NCI-H748 (cell line): ENCODE results near the gene SYCE1L.
"Not testable (repeated sequence)": the region's sequence is repeated elsewhere in the genome, so short reads cannot be mapped to it uniquely, and the experiment has no call there.

Experiments
- DNase-seq: peaks from one replicate; lab custom pipeline; 2025; ENCODE audit not compliant: unreplicated experiment; lab: John Stamatoyannopoulos, UW

Gene SYCE1L

DNA sequence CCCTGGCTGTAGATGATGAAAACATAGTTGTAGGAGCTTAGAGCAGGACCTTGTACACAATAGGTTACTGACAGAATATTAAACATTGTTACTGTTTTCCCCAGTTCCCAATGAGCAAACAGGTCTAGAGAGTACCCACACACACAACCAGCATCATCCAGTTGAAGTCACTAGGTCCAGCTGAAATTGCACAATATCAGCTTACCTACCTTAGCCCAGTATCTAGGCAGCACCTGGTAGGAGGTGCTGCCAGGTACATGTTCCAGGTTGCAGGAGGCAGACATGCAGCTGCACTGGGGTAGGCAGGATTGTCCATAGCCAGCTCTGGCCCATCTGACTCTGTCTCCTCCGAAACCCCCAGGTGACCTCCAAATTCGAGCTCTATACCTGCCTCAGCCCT lies 1.5 kb upstream of the SYCE1L start:
- no peak for DNase-seq

DNA sequence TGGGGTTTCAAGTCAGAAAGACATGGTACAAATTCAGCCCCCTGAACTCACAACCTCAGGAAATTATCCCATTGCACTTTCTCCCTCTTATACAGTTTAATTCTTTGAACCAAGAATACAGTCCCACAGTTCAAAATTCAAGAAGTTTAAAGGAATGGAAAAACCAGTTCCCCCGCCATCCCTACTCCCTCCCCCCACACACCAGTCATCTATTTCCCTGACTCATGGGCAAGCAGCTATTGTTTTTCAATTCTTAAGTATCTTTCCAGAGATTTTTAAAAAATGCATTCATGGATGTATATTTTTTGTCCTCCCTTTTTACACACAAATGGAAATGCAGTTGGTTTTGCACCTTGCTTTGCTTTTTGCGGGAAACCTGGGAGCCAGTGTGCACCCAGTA lies 7.3 kb downstream of the SYCE1L start:
- DNase-seq: no peak

DNA sequence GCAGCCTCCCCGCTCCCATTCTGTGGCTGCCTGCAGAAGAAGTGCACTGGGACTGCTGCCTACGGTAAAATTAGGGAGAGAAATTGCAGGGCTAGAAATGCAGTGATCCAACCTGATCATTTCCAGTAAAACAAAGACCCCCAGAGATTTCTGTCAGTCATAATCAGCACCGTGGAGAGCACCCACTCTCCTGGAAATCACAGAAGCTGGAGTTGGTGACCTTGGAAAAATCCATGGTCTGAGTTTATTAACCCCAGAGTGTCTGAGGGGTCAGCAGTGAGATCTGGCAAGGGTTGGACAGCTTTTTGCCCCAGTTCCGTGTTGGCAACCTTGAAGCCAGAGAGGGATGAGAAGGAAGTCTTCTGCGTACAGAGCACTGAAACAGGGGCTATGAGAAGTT lies 7.8 kb downstream of the SYCE1L start:
- no peak for DNase-seq

DNA sequence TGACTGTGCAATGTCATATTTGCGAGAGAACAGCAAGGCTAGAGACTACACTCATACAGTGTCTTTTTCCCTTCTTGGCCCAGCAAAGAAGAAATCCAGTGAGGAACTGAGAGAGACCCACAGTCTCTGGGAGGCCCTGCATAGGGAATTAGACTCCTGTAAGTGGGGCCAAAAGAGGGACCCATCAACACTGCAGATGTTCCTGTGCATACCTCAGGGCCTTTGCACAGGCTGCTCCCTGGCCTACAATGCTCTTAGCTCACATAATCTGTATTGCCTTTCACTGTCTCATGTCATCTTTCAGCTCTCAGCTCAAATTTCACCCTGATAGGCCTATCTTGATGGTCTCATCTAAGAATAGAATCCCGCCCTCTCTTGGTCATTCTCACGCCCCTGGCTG lies 9.2 kb downstream of the SYCE1L start:
- no peak for DNase-seq

DNA sequence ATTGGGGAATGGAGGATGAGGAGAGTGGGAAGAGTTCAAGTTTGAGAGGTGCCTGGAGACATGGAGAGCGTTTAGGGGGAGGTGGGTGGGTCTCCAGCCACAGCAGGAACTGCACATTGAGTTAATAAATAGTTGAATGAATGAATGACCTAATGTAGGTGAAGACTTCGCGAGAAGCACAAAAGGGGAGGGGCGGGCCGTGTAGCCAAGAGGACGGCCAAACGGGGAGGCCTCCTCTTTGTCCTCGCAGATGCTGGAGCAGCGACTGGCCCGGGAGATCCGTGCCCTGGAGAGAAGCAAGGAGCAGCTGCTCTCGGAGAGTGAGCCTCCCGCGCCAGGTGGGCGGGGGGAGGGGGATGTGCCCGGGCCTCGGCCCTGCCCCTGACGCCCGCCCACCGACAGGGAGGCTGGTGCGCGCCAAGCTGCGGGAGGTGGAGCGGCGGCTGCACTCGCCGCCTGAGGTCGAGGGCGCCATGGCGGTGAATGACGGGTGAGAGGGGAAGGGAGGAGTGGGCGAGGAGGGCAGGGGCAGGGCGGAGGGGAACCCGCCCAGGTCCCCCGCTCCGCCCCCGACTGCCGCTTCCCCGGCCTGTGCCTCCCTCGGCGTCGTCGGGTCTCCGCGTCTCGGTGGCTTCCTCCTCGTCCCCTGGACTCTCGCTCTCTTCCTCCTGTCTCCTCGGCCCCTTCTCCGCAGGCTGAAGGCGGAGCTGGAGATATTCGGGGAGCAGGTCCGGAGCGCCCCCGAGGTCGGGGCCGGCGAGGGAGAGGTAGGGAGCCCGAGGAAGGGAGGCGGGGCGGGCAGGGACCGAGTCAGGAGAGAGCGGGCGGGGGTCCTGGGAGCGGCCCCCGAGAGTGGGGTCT lies 12.9 kb downstream of the SYCE1L start:
- peak; percentile 93 for DNase-seq

DNA sequence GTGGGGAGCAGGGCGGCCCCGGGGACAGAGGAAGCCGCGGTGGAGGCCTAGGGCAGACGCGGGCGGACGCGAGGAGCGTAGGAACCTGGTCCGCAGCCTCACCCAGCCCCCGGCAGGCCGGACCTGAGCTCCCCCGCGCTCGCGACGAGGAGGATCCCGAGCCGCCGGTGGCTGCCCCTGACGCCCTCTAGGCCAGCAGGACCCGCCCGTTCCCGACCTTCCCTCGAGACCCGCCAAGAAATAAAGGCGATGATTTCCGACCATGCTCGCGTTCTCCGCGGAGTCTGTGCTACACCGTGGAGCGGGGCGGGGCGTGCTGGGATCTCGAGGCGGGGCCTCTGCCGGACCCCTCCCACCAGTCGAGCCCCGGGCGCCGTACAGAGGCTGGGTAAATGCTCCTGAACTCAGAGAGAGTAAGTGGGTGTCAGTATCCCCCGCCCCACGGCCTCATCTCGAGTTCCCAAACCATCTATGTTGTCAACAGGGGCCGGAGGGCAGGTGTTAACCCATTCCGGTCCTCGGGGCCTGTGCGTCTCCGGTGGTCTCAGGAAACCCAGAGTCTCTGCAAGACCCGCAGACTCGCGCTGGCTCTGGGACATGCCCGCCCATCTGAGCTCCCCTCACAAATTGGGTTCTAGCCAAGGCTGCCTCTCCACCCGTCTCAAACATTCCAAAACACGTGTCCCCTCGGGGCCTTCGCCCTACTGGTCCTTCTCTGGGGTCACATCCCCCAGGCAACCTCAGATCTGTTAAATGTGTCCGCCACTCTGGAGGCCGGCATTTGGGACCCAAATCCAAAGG lies 13.7 kb downstream of the SYCE1L start:
- DNase-seq: peak; percentile 74

DNA sequence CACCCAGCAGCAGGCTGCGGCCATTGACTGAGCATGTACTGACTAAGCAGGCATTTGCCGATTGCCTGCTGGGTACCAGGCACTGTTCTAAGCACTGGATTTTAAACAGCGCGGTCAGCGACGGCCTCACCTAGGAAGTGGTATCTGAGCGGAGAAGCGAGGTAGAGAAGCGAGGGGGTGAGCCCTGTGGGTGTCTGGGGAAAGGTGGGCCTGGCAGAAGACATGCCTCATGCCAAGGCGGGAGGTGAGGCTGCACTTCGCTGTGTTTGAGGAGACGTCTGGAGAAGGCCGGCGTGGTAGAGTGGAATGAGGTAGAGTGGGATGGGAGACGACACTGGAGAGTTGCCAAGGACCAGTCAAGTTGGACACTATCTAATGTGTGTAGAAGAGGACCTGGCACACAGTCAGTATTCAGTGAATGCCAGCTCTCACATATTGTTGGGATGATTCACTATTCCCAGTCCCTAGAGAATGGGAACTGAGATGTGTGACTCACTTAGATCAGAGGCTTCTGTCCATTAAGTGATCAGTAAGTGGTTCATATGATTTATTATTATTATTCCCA lies 14.4 kb downstream of the SYCE1L start:
- no peak for DNase-seq

DNA sequence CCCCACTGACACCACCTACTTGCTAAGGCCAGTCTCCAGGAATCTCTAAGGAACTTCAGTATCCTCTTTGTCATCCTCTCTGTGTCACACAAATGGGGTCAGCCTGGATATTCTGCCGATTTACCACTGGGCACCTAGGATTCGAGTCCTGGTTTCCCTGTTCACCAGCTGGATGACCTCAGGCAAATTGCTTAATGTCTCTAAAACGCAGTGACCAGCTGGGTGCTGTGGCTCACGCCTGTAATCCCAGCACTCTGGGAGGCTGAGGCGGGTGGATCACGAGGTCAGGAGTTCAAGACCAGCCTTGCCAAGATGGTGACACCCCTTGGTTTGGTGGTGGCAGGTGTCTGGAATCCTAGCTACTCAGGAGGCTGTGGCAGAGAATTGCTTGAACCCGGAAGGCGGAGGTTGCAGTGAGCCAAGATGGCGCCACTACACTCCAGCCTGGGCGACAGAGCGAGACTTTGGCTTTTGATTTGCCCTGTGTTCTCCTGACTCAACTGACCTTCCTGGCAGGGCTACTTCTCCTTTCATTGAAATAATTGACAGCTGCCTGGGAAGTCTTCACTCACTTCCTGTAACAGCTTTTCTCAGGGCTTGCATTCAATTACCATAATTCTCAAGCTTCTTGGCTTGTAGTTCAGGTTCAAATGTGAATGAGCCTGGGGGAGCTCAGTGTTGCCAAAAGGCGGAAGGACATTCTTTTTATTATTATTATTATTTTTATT lies 15.4 kb downstream of the SYCE1L start:
- DNase-seq: no peak

DNA sequence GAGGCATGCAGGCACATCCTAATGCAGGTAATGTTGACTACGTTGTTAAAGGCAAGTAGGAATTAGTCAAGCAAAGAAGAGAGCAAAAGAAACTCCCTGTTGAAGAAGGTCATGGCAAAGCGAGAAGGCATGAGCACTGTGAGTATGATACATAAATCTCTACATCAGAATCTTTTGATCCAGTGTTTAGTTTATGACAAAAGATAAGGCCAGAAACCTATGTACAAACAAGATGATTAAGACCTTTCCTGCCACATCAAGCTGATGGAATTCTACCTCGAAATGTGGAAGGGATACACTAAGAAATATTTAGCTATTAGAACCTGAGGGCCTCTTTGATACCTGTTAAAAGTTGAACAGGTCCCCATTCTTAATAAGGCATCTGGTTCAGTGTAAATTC lies 20.2 kb downstream of the SYCE1L start:
- no peak for DNase-seq

DNA sequence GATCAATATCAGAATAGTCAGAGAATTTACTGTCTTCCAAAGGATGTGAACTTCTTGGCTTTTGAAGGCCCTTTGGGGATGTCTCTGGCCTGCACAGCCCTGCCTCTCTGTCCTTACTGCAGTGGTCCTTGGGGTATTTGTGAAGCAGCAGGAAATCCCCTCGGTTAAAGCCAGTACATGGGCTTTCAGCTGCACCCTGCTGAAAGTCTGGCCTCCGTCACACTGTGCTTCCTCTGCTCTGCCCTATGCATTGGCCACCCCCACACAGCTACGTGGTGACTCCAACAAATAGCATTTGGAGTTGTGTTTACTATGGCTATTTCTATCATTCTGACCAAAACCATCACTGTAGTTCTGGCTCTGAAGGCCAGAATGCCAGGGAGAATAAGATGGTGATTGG lies 21.2 kb downstream of the SYCE1L start:
- DNase-seq: no peak

DNA sequence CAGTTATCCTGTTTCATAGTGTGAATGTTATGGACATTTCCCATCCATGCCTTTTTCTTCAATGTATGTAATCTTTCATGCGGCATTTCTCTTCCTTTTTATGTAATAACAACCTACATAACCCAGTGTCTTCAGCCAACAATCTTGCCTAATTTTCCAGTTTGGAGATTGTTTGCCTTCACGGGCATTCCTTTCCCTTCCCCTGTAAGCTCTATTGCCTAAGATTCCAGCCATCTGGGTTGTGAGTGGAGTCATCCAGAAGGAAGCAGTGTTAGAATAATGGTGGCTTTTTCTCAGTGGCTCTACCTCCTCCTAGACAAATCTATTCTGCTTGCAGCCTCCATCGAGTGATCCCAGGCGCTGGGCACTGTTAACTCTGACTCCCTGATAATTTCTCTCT lies 22.3 kb downstream of the SYCE1L start:
- no peak for DNase-seq

DNA sequence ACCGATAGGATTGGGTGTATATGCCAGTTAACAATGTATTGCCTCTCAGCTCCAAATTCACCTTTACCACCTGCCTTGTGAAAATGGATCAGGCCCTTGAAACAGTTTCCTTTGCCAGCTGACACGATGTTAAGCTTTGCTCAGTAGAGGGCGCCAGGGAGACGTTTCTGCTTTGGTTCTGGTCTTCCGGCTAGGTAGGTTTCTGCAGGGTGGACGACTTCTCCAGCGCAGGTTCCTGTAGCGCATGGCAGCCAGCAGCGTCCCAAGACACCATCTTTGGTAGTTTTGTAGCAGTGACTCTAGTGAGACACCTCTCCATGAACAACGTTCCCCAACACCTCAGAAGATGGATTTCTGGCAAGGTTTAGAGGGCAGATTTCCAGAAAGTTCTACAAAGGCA lies 24.0 kb downstream of the SYCE1L start:
- peak; percentile 16 for DNase-seq

DNA sequence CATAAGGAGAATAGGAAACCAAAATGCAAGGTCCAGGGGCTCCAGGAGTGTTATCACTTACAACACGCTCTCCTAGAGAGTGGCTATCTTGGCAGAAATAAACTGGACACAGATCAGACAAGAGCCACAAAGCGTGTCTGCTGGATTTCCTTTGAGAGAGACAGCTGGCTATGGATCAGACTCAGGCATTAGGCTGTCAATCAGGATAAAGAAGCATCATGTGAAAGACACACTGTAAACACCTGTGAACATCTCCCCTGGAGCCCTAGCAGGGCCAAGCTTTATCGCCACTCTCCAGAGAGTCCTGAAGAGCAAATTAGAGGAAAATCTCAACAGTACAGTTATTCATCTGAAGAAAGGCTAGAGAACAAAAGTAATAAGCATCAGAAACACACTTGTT lies 26.0 kb downstream of the SYCE1L start:
- no peak for DNase-seq

DNA sequence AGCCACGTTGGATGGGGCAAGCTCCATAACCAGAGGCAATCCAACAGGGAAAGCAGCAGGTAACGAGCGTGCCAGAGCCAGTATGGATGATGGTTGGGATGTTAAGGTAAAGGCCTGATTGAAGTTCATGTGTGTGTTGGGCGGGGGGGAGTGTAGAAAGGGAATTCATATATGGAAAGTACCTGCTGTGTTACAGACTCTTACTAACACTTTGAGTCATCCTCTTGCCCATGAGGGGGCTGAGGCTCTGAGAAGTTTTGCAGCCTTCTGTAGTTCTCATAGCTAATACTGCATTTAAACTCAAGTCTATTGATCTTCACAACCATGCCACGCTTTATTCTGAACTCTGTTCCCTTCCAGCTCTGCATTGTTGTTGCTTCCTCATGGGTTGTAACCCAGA lies 28.5 kb downstream of the SYCE1L start:
- no peak for DNase-seq

DNA sequence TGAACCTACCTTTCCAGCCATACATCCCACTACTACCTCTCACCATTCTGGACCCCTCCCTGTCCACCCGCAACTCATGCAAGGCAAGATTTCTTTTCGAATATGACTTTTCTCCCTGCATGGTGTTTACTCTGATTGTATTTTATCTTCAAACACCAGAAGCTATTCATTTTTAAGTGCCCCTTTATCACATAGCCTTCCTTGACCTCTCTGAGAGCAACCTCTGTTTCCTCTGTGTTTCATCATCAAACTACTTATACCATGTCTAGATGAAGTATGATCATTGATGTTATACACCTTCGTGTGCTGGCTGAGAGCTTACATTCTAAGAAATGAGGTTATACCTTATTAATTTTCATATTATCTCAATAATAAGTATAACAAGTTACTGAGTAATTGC lies 31.8 kb downstream of the SYCE1L start:
- DNase-seq: no peak

DNA sequence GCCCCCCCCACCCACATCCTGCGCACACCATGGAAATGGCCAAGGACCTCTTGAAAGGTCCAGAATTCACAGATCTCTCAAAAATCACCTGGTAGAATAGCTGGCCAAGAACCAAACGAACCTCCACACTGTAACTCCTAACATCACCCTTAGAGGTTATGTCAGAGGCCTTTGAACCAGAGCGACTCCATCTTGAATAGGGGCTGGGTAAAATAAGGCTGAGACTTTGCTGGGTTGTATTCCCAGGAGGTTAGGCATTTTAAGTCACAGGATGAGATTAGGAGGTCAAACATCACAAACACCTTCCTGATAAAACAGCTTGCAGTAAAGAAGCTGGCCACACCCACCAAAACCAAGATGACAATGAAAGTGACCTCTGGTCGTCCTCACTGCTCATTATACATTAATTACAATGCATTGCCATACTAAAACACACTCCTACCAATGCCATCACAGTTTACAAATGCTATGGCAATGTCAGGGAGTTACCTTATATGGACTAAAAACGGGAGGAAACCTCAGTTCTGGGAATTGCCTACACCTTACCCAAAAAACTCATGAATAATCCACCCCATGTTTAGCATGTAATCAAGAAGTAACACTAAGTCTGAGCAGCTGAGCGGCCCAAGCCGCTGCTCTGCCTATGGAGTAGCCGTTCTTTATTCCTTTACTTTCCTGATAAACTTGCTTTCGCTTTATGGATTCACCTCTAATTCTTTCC lies 34.8 kb downstream of the SYCE1L start:
- no peak for DNase-seq

DNA sequence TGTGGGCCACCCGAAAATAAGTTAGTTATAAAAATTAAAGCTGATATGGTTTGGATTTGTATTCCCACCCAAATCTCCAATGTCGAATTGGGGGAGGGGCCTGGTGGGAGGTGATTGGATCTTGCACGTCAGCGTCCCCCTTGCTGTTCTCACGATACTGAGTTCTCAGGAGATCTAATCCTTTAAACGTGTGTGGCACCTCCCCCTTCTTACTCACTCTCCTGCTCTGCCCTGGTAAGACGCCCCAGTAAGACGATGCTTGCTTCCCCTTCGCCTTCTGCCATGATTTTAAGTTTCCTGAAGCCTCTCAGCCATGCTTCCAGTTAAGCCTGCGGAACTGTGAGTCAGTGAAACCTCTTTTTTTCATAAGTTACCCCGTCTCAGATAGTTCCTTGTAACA lies 35.4 kb downstream of the SYCE1L start:
- DNase-seq: no peak

DNA sequence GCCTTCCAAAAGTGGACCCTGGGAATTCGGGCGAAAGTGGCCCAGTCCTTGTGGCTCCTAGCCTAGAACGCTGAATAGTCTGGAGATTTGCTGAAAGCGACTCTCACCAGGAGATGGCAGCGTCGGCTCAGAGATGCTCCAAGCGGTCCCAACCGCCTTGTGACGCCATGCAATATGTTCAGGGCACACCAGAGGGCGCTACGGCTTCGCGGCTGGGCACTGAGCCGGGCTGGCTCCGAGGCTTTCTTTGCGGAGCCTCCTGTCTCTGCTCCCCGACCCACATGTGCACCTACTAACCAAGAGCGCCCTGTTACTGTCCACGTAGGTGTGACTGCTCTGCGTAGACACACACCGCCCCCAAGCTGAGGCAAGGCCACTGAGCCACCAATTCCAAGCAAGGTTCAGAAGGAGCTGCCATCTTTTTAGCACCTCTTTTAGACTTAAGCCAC lies 36.9 kb downstream of the SYCE1L start:
- peak; percentile 77 for DNase-seq

DNA sequence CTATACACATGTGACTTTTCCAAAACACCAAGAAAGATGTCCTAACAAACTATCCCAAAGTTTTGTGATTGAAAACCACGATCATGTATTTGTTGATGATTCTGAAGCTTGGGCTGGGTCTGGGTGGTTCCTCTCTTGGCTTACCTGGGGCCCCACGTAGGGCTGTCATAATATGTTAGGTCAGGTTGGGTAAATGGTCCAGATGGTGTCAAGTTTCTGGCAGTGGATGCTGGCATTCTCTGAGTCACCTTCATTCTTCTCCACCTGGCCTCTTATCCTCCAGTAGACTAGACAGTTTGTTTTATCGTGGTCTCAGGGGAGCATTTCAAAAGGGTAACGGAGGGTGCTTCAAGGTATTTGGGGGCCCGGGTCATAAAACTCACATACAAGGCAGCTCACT lies 39.4 kb downstream of the SYCE1L start:
- DNase-seq: peak; percentile 55

DNA sequence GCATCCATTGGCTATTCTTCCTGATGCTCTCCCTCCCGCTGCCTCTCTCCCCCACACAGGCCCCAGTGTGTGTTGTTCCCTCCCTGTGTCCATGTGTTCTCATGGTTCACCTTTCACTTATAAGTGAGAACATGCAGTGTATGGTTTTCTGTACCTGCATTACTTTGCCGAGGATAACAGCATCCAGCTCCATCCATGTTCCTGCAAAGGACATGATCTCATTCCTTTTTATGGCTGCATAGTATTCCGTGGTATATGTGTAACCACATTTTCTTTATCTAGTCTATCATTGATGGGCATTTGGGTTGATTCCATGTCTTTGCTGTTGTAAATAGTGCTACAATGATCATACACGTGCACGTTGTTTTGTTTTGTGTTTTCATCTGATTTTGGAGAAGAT lies 43.3 kb downstream of the SYCE1L start:
- DNase-seq: not testable (repeated sequence)

DNA sequence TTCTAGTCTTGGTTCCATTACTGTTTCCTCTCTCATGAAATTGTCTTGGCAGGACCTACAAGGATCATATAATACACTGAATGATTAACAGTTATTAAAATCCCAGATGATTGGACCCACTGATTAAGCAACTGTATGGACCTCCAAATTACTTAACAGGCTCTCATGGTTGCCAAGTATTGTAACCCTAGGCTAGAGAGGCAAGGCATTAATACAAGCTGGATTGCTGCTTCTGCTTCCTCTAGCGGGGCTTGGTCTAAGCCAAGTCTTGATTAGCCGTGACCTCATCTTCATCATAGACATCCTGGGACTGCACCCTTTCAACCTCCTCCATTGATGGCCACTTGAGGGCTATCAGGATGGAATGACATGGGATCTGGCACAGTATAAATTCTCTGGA lies 46.9 kb downstream of the SYCE1L start:
- no peak for DNase-seq
